ENCODE measurements around the gene CDK2AP2. TPM values are rescaled to one million over a fixed set of nuclear protein-coding genes. Genes with fewer than 3 reads are reported as not detected.

CDK2AP2 gene
- total RNA-seq, 2 donors from 2014 or later = 57.1 to 91.9 TPM

- Histone ChIP-seq H3K36me3 (peaks cover 0 to 4% of the 10 kb centered on the region in 2 donors), H3K9me3 (no peaks in the 10 kb centered on the region), H3K27me3 (replicated peaks; ENCODE audit: insufficient read depth) (no peaks in the 10 kb centered on the region), H3K27ac (peak overlapping the region; percentile 81 to 90), H3K4me3 (peak overlapping the region; percentile 26 to 43), H3K4me1 (replicated peaks) (peaks cover 6% of the 10 kb centered on the region)
- DNase-seq (ENCODE audit: low spot score) = peak; percentile 85
- intact Hi-C loops (cut with DNase I) = loop anchor here (5.0 kb wide), 1 partner anchor 62 kb away; the partner anchor contains the start of genes PPP1CA and TBC1D10C
- peak; percentile 66 for TF ChIP-seq POLR2AphosphoS5 (IDR thresholded peaks at IDR 0.05)
- no peak for TF ChIP-seq CTCF (IDR thresholded peaks at IDR 0.05)
- peak; percentile 69 for TF ChIP-seq POLR2A (IDR thresholded peaks at IDR 0.05)
- 38% methylated on average over 35 of the region's 56 CpGs for WGBS
Measured at GRCh38 chr11:67464411-67465188, 43.4 kb downstream of the CDK2AP2 start.

GRCh38 chr11:67463680-67464410 is 44.1 kb downstream of the CDK2AP2 start:
- Histone ChIP-seq H3K4me1 (replicated peaks) (peaks cover 6% of the 10 kb centered on the region), H3K4me3 (peak overlapping the region in 1 of 2 donors; percentile 43), H3K36me3 (peaks cover 0 to 4% of the 10 kb centered on the region in 2 donors), H3K27me3 (replicated peaks; ENCODE audit: insufficient read depth) (no peaks in the 10 kb centered on the region), H3K27ac (peak overlapping the region; percentile 81 to 90), H3K9me3 (no peaks in the 10 kb centered on the region)
- intact Hi-C loops (cut with DNase I) = no loop called here
- TF ChIP-seq POLR2AphosphoS5 (IDR thresholded peaks at IDR 0.05) = no peak
- TF ChIP-seq CTCF (IDR thresholded peaks at IDR 0.05) = no peak
- TF ChIP-seq POLR2A (IDR thresholded peaks at IDR 0.05) = no peak
- 86% methylated on average over 17 of the region's 20 CpGs for WGBS
- no peak for DNase-seq (ENCODE audit: low spot score)

- Histone ChIP-seq H3K4me3 (no peak overlapping the region), H3K9me3 (no peaks in the 10 kb centered on the region), H3K27me3 (replicated peaks; ENCODE audit: insufficient read depth) (no peaks in the 10 kb centered on the region), H3K4me1 (replicated peaks) (peaks cover 6% of the 10 kb centered on the region), H3K36me3 (peaks cover 0 to 4% of the 10 kb centered on the region in 2 donors), H3K27ac (no peak overlapping the region)
- intact Hi-C loops (cut with DNase I) = no loop called here
- no peak for DNase-seq (ENCODE audit: low spot score)
- 90% methylated on average over 10 of the region's 10 CpGs for WGBS
- TF ChIP-seq POLR2A (IDR thresholded peaks at IDR 0.05) = no peak
- TF ChIP-seq POLR2AphosphoS5 (IDR thresholded peaks at IDR 0.05) = no peak
- no peak for TF ChIP-seq CTCF (IDR thresholded peaks at IDR 0.05)
Measured at GRCh38 chr11:67463186-67463585, 44.8 kb downstream of the CDK2AP2 start.

- Histone ChIP-seq H3K9me3 (no peaks in the 10 kb centered on the region), H3K27ac (no peak overlapping the region), H3K4me3 (no peak overlapping the region), H3K36me3 (no peaks in the 10 kb centered on the region), H3K27me3 (replicated peaks; ENCODE audit: insufficient read depth) (no peaks in the 10 kb centered on the region), H3K4me1 (replicated peaks) (no peaks in the 10 kb centered on the region)
- no peak for DNase-seq (ENCODE audit: low spot score)
- intact Hi-C loops (cut with DNase I) = no loop called here
- TF ChIP-seq CTCF (IDR thresholded peaks at IDR 0.05) = no peak
- no peak for TF ChIP-seq POLR2AphosphoS5 (IDR thresholded peaks at IDR 0.05)
- TF ChIP-seq POLR2A (IDR thresholded peaks at IDR 0.05) = no peak
- WGBS = 86% methylated on average over 19 of the region's 19 CpGs
Measured at GRCh38 chr11:67458266-67458665, 49.7 kb downstream of the CDK2AP2 start.

Measured in prostate gland (tissue), 2 donors.